ENCODE results near the gene KCNA1.

The KCNA1 gene

GRCh38 chr12:4961311-4961710, 51.6 kb downstream of the KCNA1 start:
- DNase-seq: no peak

GRCh38 chr12:4962539-4963486, 53.1 kb downstream of the KCNA1 start:
- no peak for DNase-seq

All from activated CD4-positive, alpha-beta T cell treated with anti-CD3 and anti-CD28 coated beads, Interleukin-10, Interleukin-2, amounts not matched to agents 100 ng/mL and 50 ng/mL, durations not matched to agents 16 hours and 8 hours (primary cell).